IMR-90 (cell line): ENCODE data around the gene TPO. TPM values are rescaled to one million over a fixed set of nuclear protein-coding genes. Genes with fewer than 3 reads are reported as not detected.

ENCODE experiments used
- ATAC-seq: fragments of 200-7000 bp; cut with Tn5 transposase; 2 replicates; pipeline ENCODE4 v1.9.1; 2020; ENCODE audit warnings: low read depth, mild to moderate bottlenecking, moderate library complexity
- BruUV-seq: library from RNA; stranded (reverse); fragments of 400-500 nt; replicated peaks from 2 replicates; lab custom pipeline; 2021; lab: Mats Ljungman, UMichigan
- CTCF ChIA-PET: fragments of 300-600 bp; formaldehyde crosslinking; extraction: SDS; loops from one replicate; lab custom pipeline; 2021; ENCODE audit warnings: antibody characterized with exemption; lab: Yijun Ruan, JAX
- POLR2A ChIA-PET: fragments of 300-600 bp; sonication (Branson Sonifier 250); formaldehyde crosslinking; loops from one replicate; lab custom pipeline; 2022; ENCODE audit warnings: antibody characterized with exemption; ENCODE audit not compliant: unreplicated experiment; lab: Charles Lee
- DNase-seq: peaks from one replicate; pipeline ENCODE4 v3.0.0; 2013
- H2AFZ ChIP-seq: replicated peaks from 2 replicates; pipeline ENCODE3; 2013; ENCODE audit warnings: low read length, mild to moderate bottlenecking; ENCODE audit not compliant: poor library complexity
- H2AK5ac ChIP-seq: 2 replicates; pipeline ENCODE4 v1.6.1; 2013; ENCODE audit warnings: low read depth, low read length, inconsistent platforms
- H2AK9ac ChIP-seq: replicated peaks from 2 replicates; pipeline ENCODE3; 2013; ENCODE audit warnings: mild to moderate bottlenecking, low read depth, low read length, moderate library complexity; ENCODE audit not compliant: poor library complexity
- H2BK120ac ChIP-seq: 2 replicates; pipeline ENCODE4 v1.6.1; 2013; ENCODE audit warnings: low read depth, low read length, inconsistent platforms
- H2BK15ac ChIP-seq: 3 replicates; pipeline ENCODE4 v1.6.1; 2013; ENCODE audit warnings: low read depth, low read length, inconsistent platforms
- H2BK20ac ChIP-seq: 2 replicates; pipeline ENCODE4 v1.6.1; 2013; ENCODE audit warnings: low read depth, mild to moderate bottlenecking, inconsistent platforms, low read length, moderate library complexity
- H2BK5ac ChIP-seq: 2 replicates; pipeline ENCODE4 v1.6.1; 2013; ENCODE audit warnings: mild to moderate bottlenecking, low read depth, low read length, inconsistent platforms; ENCODE audit not compliant: poor library complexity, severe bottlenecking
- H3K14ac ChIP-seq: replicated peaks from 2 replicates; pipeline ENCODE4 v1.6.1; 2013; ENCODE audit warnings: low read depth, low read length, inconsistent platforms
- H3K18ac ChIP-seq: 2 replicates; pipeline ENCODE4 v1.6.1; 2013; ENCODE audit warnings: low read depth, low read length, control low read depth
- H3K23ac ChIP-seq: 2 replicates; pipeline ENCODE4 v1.6.1; 2013; ENCODE audit warnings: low read depth, low read length, inconsistent platforms
- H3K27ac ChIP-seq: 2 replicates; pipeline ENCODE4 v1.5.1; 2013; ENCODE audit warnings: mild to moderate bottlenecking, control low read depth, low read length; ENCODE audit not compliant: insufficient read depth
- H3K27me3 ChIP-seq: 2 replicates; pipeline ENCODE4 v1.6.1; 2013; ENCODE audit warnings: low read length; ENCODE audit not compliant: control insufficient read depth, insufficient read depth
- H3K36me3 ChIP-seq: 2 replicates; pipeline ENCODE4 v1.6.1; 2013; ENCODE audit warnings: low read length, mixed read lengths; ENCODE audit not compliant: control insufficient read depth, insufficient read depth
- H3K4ac ChIP-seq: 2 replicates; pipeline ENCODE4 v1.6.1; 2013; ENCODE audit warnings: low read depth, low read length, inconsistent platforms
- H3K4me1 ChIP-seq: 2 replicates; pipeline ENCODE4 v1.6.1; 2013; ENCODE audit warnings: low read length, mixed read lengths; ENCODE audit not compliant: control insufficient read depth, insufficient read depth
- H3K4me2 ChIP-seq: 2 replicates; pipeline ENCODE4 v1.6.1; 2013; ENCODE audit warnings: low read depth, mild to moderate bottlenecking, control low read depth, low read length, moderate library complexity
- H3K4me3 ChIP-seq: 2 replicates; pipeline ENCODE4 v1.5.1; 2013; ENCODE audit warnings: low read depth, mild to moderate bottlenecking, control low read depth, low read length, moderate library complexity; ENCODE audit not compliant: insufficient read depth
- H3K56ac ChIP-seq: 2 replicates; pipeline ENCODE4 v1.6.1; 2013; ENCODE audit warnings: low read length, inconsistent platforms; ENCODE audit not compliant: insufficient read depth; ENCODE audit errors: extremely low read depth
- H3K79me1 ChIP-seq, 2 experiments: 2 replicates each; pipeline ENCODE4 v1.6.1; 2013; ENCODE audit warnings: low read length in 2 of 2, inconsistent platforms in 1 of 2, low read depth in 1 of 2
- H3K9ac ChIP-seq: 2 replicates; pipeline ENCODE4 v1.6.1; 2013; ENCODE audit warnings: low read depth, low read length, control low read depth
- H3K9me1 ChIP-seq: 2 replicates; pipeline ENCODE4 v1.6.1; 2013; ENCODE audit warnings: low read length, inconsistent platforms; ENCODE audit not compliant: insufficient read depth
- H3K9me3 ChIP-seq: 2 replicates; pipeline ENCODE4 v1.6.1; 2013; ENCODE audit warnings: low read length; ENCODE audit not compliant: control insufficient read depth, insufficient read depth
- H4K20me1 ChIP-seq: 2 replicates; pipeline ENCODE4 v1.6.1; 2013; ENCODE audit warnings: low read length, inconsistent platforms; ENCODE audit not compliant: insufficient read depth
- H4K5ac ChIP-seq: 2 replicates; pipeline ENCODE4 v1.6.1; 2013; ENCODE audit warnings: mild to moderate bottlenecking, low read depth, low read length, control low read depth
- H4K8ac ChIP-seq, 2 experiments: 2 replicates each; pipeline ENCODE4 v1.6.1; 2013; ENCODE audit warnings: low read depth in 2 of 2, low read length in 2 of 2, control low read depth in 1 of 2, inconsistent platforms in 1 of 2
- H4K91ac ChIP-seq: 2 replicates; pipeline ENCODE4 v1.6.1; 2013; ENCODE audit warnings: low read depth, low read length, inconsistent platforms; ENCODE audit not compliant: insufficient read depth
- BHLHE40 ChIP-seq: fragments of 150-350 bp; IDR thresholded peaks from 2 replicates; pipeline ENCODE4 v1.6.1; 2016; ENCODE audit warnings: mild to moderate bottlenecking, low read depth, low read length
- CEBPB ChIP-seq: IDR thresholded peaks from 2 replicates; pipeline ENCODE4 v1.6.1; 2012; ENCODE audit warnings: low read depth, low read length, improper control_type of control experiment
- CHD1 ChIP-seq: IDR thresholded peaks from 2 replicates; pipeline ENCODE4 v1.6.1; 2012; ENCODE audit warnings: low read depth, low read length, improper control_type of control experiment
- FOS ChIP-seq: fragments of 150-350 bp; IDR thresholded peaks from 2 replicates; pipeline ENCODE4 v1.6.1; 2016; ENCODE audit warnings: low read depth, low read length
- MAFK ChIP-seq: IDR thresholded peaks from 2 replicates; pipeline ENCODE4 v1.6.1; 2012; ENCODE audit warnings: low read depth, low read length, improper control_type of control experiment
- MAZ ChIP-seq: IDR thresholded peaks from 2 replicates; pipeline ENCODE4 v1.6.1; 2012; ENCODE audit warnings: low read depth, mild to moderate bottlenecking, low read length, improper control_type of control experiment, moderate library complexity, borderline replicate concordance
- MXI1 ChIP-seq: IDR thresholded peaks from 2 replicates; pipeline ENCODE4 v1.6.1; 2012; ENCODE audit warnings: low read depth, mild to moderate bottlenecking, low read length, moderate library complexity, borderline replicate concordance
- NFE2L2 ChIP-seq: fragments of 150-350 bp; IDR thresholded peaks from 2 replicates; pipeline ENCODE4 v1.6.1; 2016; ENCODE audit warnings: low read depth, mild to moderate bottlenecking, low read length
- POLR2A ChIP-seq: IDR thresholded peaks from 2 replicates; pipeline ENCODE4 v1.6.1; 2012; ENCODE audit warnings: mild to moderate bottlenecking, low read depth, low read length
- RAD21 ChIP-seq: IDR thresholded peaks from 2 replicates; pipeline ENCODE4 v1.6.1; 2012; ENCODE audit warnings: low read length, improper control_type of control experiment
- RCOR1 ChIP-seq: IDR thresholded peaks from 2 replicates; pipeline ENCODE4 v1.6.1; 2012; ENCODE audit warnings: mild to moderate bottlenecking, low read length, improper control_type of control experiment; ENCODE audit not compliant: insufficient replicate concordance
- RFX5 ChIP-seq: IDR thresholded peaks from 2 replicates; pipeline ENCODE4 v1.8.0; 2012; ENCODE audit warnings: low read depth, mild to moderate bottlenecking, low read length, moderate library complexity
- SMC3 ChIP-seq: fragments of 150-350 bp; IDR thresholded peaks from 2 replicates; pipeline ENCODE4 v1.6.1; 2016; ENCODE audit warnings: low read depth, mild to moderate bottlenecking, antibody characterized with exemption, low read length, moderate library complexity
- WGBS, 2 experiments: methylation state at CpG; one replicate each; pipeline versions ENCODE4 v1.1.5 to v1.1.7; 2013; ENCODE audit warnings: missing lambda C conversion rate in 2 of 2; ENCODE audit not compliant: insufficient read length in 1 of 2; ENCODE audit errors: extremely low coverage in 2 of 2; 5-methylcytosine and 5-hydroxymethylcytosine counted together
- dilution Hi-C: fragments of 300-500 bp; cut with HindIII; formaldehyde crosslinking; loops from one replicate; pipeline ENCODE4 v1.14.3; 2018; ENCODE audit warnings: low sequenced_read_pairs; ENCODE audit not compliant: unreplicated experiment
- in situ Hi-C: fragments of 300-500 bp; cut with MboI; formaldehyde crosslinking; loops from 3 replicates; pipeline ENCODE4 v1.14.3; 2019; ENCODE audit warnings: low sequenced_read_pairs, inconsistent platforms, mixed read lengths
- intact Hi-C: fragments of 100-400 bp; cut with micrococcal nuclease; formaldehyde crosslinking; loops from 2 replicates; pipeline ENCODE4 v1.10.0; 2022
- polyA plus RNA-seq, 3 experiments: library from polyadenylated mRNA; depleted of rRNA; stranded (reverse); fragments of >200 nt; gene quantifications; 2 replicates each; pipeline ENCODE4 v1.2.3, GENCODE V29; 2012; ENCODE audit warnings: low replicate concordance in 1 of 3
- total RNA-seq: library from RNA; depleted of rRNA; stranded (reverse); fragments of >200 nt; gene quantifications from 2 replicates; pipeline ENCODE4 v1.2.3, GENCODE V29; 2012
- TF ChIP-seq, protein P1 (sequence below): conservative IDR thresholded peaks from 2 replicates; pipeline ENCODE4 v1.5.1; 2012; ENCODE audit warnings: mild to moderate bottlenecking, low read depth, low read length, improper control_type of control experiment
- TF ChIP-seq, protein P2 (sequence below): fragments of 150-350 bp; IDR thresholded peaks from 2 replicates; pipeline ENCODE4 v1.6.1; 2017; ENCODE audit warnings: mild to moderate bottlenecking, antibody characterized with exemption, low read length, low read depth

The TPO gene
- total and polyA plus RNA-seq, 2 of the 4 experiments (the other 2 are of a cell fraction), result not detected

DNA sequence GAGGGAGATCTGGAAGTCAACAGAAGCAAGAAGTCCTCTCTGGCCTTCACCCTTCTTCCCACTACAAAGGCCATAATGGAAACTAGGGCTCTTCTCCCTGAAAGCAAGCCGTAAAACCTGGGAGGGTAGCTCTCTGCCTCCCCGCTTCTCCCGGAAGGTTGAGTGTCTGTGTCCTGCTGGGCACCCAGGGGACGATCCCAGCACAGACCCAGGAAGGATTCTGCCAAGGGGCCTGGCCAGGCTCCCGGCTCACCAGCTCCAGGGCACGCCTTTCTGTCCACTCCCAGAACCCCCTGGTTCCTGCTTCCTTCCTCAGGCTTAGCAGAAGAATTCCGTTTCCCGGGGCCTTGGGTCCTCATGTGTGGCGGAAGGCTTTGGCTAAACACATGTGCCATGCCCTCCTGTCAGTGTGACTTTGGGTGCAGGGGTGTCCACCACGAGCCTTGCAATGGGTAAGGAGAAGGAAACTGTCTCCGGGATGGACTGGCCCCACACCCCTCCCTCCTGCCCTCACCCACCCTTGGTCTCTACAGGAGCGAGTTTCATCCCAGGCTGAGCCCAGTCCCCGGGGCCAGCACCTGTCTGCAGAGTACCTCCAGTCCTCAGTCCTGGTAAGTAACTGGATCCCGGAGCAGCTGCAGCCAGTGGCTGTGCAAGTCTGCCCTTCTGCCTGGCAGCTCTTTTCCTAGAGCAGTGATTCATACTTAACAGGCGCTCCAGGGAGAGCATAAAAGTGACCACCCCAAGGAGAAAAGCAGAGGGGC, 135.8 kb downstream of the TPO start:
- no peaks in the 10 kb centered on the region for H3K36me3 ChIP-seq
- H3K9me1 ChIP-seq, result peaks cover 4% of the 10 kb centered on the region
- 0 out of 2 replicates have a peak overlapping the region, but pooled peaks have one; percentile 15 for H3K14ac ChIP-seq
- peaks cover 21% of the 10 kb centered on the region for H3K4me1 ChIP-seq
- intact Hi-C loops, result loop anchor here (5.0 to 10.0 kb wide), 3 partner anchors 404 to 1257 kb away; no protein-coding TSS in a partner anchor
- dilution Hi-C loops, result no loop called here
- no peak overlapping the region for H3K56ac ChIP-seq
- no peak overlapping the region for H2AK5ac ChIP-seq
- in situ Hi-C loops, result loop anchor here (10.0 kb wide), 4 partner anchors 584 to 1304 kb away; no protein-coding TSS in a partner anchor
- H2BK5ac ChIP-seq, result no peak overlapping the region
- peak overlapping the region; percentile 15; the same call in 1 of the 2 replicates for H4K91ac ChIP-seq
- H4K5ac ChIP-seq, result no peak overlapping the region
- no peak overlapping the region for H3K27ac ChIP-seq
- no peaks in the 10 kb centered on the region for H4K20me1 ChIP-seq
- H3K23ac ChIP-seq, result no peak overlapping the region
- 72% methylated on average over 7 of the region's 15 CpGs; no CpG with 5 or more reads in 1 of the 2 experiments for WGBS, 2 experiments
- no peaks in the 10 kb centered on the region; the same call in 1 of the 2 replicates for H3K27me3 ChIP-seq
- no peaks in the 10 kb centered on the region for H3K9me3 ChIP-seq
- CTCF ChIA-PET, result no interaction called here
- H2BK20ac ChIP-seq, result no peak overlapping the region
- no peak overlapping the region for H3K4me2 ChIP-seq
- DNase-seq (peak; percentile 16), ATAC-seq (0 out of 2 replicates have a peak, but pooled peaks have one; percentile 18)
- H2AK9ac ChIP-seq, result peak overlapping the region; percentile 23
- no TSS peak for BruUV-seq
- H4K8ac ChIP-seq, result no peak overlapping the region
- no peak overlapping the region for H3K9ac ChIP-seq
- H2BK15ac ChIP-seq, result no peak overlapping the region
- peak overlapping the region; percentile 29 for H3K4ac ChIP-seq
- no peak overlapping the region for H2BK120ac ChIP-seq
- H3K4me3 ChIP-seq, result no peak overlapping the region
- H3K18ac ChIP-seq, result no peak overlapping the region
- POLR2A ChIA-PET, result no interaction called here
- peak overlapping the region; percentile 40 for H2AFZ ChIP-seq
- no peaks in the 10 kb centered on the region for H3K79me1 ChIP-seq
- TF ChIP-seq SMC3, result no peak
- TF ChIP-seq NFE2L2, result no peak
- no peak for TF ChIP-seq BHLHE40
- TF ChIP-seq, protein P1, sequence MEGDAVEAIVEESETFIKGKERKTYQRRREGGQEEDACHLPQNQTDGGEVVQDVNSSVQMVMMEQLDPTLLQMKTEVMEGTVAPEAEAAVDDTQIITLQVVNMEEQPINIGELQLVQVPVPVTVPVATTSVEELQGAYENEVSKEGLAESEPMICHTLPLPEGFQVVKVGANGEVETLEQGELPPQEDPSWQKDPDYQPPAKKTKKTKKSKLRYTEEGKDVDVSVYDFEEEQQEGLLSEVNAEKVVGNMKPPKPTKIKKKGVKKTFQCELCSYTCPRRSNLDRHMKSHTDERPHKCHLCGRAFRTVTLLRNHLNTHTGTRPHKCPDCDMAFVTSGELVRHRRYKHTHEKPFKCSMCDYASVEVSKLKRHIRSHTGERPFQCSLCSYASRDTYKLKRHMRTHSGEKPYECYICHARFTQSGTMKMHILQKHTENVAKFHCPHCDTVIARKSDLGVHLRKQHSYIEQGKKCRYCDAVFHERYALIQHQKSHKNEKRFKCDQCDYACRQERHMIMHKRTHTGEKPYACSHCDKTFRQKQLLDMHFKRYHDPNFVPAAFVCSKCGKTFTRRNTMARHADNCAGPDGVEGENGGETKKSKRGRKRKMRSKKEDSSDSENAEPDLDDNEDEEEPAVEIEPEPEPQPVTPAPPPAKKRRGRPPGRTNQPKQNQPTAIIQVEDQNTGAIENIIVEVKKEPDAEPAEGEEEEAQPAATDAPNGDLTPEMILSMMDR, result no peak
- TF ChIP-seq MXI1, result no peak
- TF ChIP-seq CHD1, result no peak
- TF ChIP-seq, protein P2, sequence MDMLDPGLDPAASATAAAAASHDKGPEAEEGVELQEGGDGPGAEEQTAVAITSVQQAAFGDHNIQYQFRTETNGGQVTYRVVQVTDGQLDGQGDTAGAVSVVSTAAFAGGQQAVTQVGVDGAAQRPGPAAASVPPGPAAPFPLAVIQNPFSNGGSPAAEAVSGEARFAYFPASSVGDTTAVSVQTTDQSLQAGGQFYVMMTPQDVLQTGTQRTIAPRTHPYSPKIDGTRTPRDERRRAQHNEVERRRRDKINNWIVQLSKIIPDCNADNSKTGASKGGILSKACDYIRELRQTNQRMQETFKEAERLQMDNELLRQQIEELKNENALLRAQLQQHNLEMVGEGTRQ, result no peak
- TF ChIP-seq POLR2A, result no peak
- no peak for TF ChIP-seq RFX5
- no peak for TF ChIP-seq MAFK
- TF ChIP-seq RCOR1, result no peak
- no peak for TF ChIP-seq MAZ
- TF ChIP-seq CEBPB, result no peak
- TF ChIP-seq RAD21, result no peak
- TF ChIP-seq FOS, result no peak
